HepG2 (cell line): Measurements from ENCODE around the gene SRRM1. TPM values are rescaled to one million over a fixed set of nuclear protein-coding genes. Genes with fewer than 3 reads are reported as not detected.

ENCODE experiments used
- BORCS8-MEF2B ChIP-seq: sonication (generic); formaldehyde crosslinking; IDR thresholded peaks from 2 replicates; pipeline ENCODE4 v1.8.0; 2022; ENCODE audit warnings: mild to moderate bottlenecking, missing genetic modification reagents
- CERS6 ChIP-seq: sonication (generic); formaldehyde crosslinking; IDR thresholded peaks from 2 replicates; pipeline ENCODE4 v1.5.0; 2020; ENCODE audit warnings: missing genetic modification reagents
- CSRNP1 ChIP-seq: sonication (generic); formaldehyde crosslinking; IDR thresholded peaks from 2 replicates; pipeline ENCODE4 v1.8.1; 2023; ENCODE audit warnings: mild to moderate bottlenecking, missing genetic modification reagents
- DBP ChIP-seq: sonication (generic); formaldehyde crosslinking; IDR thresholded peaks from 2 replicates; pipeline ENCODE4 v1.4.0; 2020; ENCODE audit warnings: missing genetic modification reagents; ENCODE audit errors: not compliant biosample characterization
- GLMP ChIP-seq: sonication (generic); formaldehyde crosslinking; IDR thresholded peaks from 2 replicates; pipeline ENCODE4 v1.9.0; 2021; ENCODE audit warnings: missing genetic modification reagents, mild to moderate bottlenecking, borderline replicate concordance
- HDAC6 ChIP-seq: fragments of 200-600 bp; sonication (generic); IDR thresholded peaks from 2 replicates; pipeline ENCODE4 v1.7.0; 2017; ENCODE audit warnings: mild to moderate bottlenecking, antibody characterized with exemption, low read length, low read depth
- HES4 ChIP-seq: sonication (generic); formaldehyde crosslinking; IDR thresholded peaks from 2 replicates; pipeline ENCODE4 v1.9.0; 2021; ENCODE audit warnings: mild to moderate bottlenecking, missing genetic modification reagents, borderline replicate concordance
- HOMEZ ChIP-seq: IDR thresholded peaks from 2 replicates; pipeline ENCODE4 v1.6.1; 2016; ENCODE audit warnings: low read depth
- POGZ ChIP-seq: sonication (generic); formaldehyde crosslinking; IDR thresholded peaks from 2 replicates; pipeline ENCODE4 v1.4.0; 2020; ENCODE audit warnings: mild to moderate bottlenecking, missing genetic modification reagents
- SKIL ChIP-seq: sonication (generic); formaldehyde crosslinking; IDR thresholded peaks from 2 replicates; pipeline ENCODE4 v1.8.0; 2022; ENCODE audit warnings: missing genetic modification reagents, mild to moderate bottlenecking, moderate library complexity, borderline replicate concordance
- TFDP2 ChIP-seq: sonication (generic); formaldehyde crosslinking; IDR thresholded peaks from 2 replicates; pipeline ENCODE4 v1.4.0; 2020; ENCODE audit warnings: missing genetic modification reagents
- ZMYM2 ChIP-seq: sonication (generic); formaldehyde crosslinking; IDR thresholded peaks from 2 replicates; pipeline ENCODE4 v1.8.0; 2022; ENCODE audit warnings: mild to moderate bottlenecking, missing genetic modification reagents
- ZNF276 ChIP-seq: sonication (generic); formaldehyde crosslinking; IDR thresholded peaks from 2 replicates; pipeline ENCODE4 v1.4.0; 2020; ENCODE audit warnings: mild to moderate bottlenecking, low read depth, missing genetic modification reagents
- ZNF367 ChIP-seq: sonication (generic); formaldehyde crosslinking; IDR thresholded peaks from 2 replicates; pipeline ENCODE4 v1.4.0; 2020; ENCODE audit warnings: missing genetic modification reagents, borderline replicate concordance
- ZNF614 ChIP-seq: IDR thresholded peaks from 2 replicates; pipeline ENCODE4 v1.6.1; 2018; ENCODE audit warnings: missing biosample characterization, missing genetic modification reagents, inconsistent platforms, borderline replicate concordance
- polyA plus RNA-seq, 8 experiments: library from polyadenylated mRNA; depleted of rRNA in 3 of 8; stranded (reverse) in 7 of 8; unstranded in 1 of 8; fragments of >200 nt; fragmentation: Illumina TruSeq in 4 of 8; extraction: Trizol in 4 of 8; gene quantifications; 2 replicates each; pipeline versions ENCODE4 v1.2.1 to v1.2.3, GENCODE V29; 2011 to 2016; ENCODE audit warnings: low read depth in 4 of 8, missing spikeins in 1 of 8, mixed read lengths in 1 of 8; ENCODE audit not compliant: insufficient read depth in 1 of 8
- total RNA-seq, 5 experiments: library from RNA; depleted of rRNA; stranded (reverse); fragments of >200 nt; fragmentation: Illumina TruSeq; extraction: Trizol; gene quantifications; 2 replicates each; pipeline ENCODE4 v1.2.3, GENCODE V29; 2016; ENCODE audit warnings: low read depth in 1 of 5

The SRRM1 gene
- total and polyA plus RNA-seq, 2 of the 13 experiments (the other 11 are each of a cell fraction or from before 2014, with no cell fraction given) = 31.6 to 44.5 TPM

GRCh38 chr1:24605534-24606295 lies 37.4 kb upstream of the SRRM1 start (continued):
- TF ChIP-seq GLMP (CRISPR knock-in tag) (no peak), ZNF276 (CRISPR knock-in tag) (no peak), SKIL (CRISPR knock-in tag) (peak; percentile 44; the same call in 1 of the 2 replicates), CERS6 (CRISPR knock-in tag) (no peak), HDAC6 (no peak), DBP (CRISPR knock-in tag) (no peak), POGZ (CRISPR knock-in tag) (peak; percentile 76; the same call in 1 of the 2 replicates), ZMYM2 (CRISPR knock-in tag) (0 out of 2 replicates have a peak, but pooled peaks have one; percentile 65), TFDP2 (CRISPR knock-in tag) (peak; percentile 74), ZNF367 (CRISPR knock-in tag) (no peak), CSRNP1 (CRISPR knock-in tag) (no peak), ZNF614 (CRISPR knock-in tag) (0 out of 2 replicates have a peak, but pooled peaks have one; percentile 51), HES4 (peak; percentile 61; the same call in 1 of the 2 replicates), BORCS8-MEF2B (CRISPR knock-in tag) (peak; percentile 55; the same call in 1 of the 2 replicates), HOMEZ (CRISPR knock-in tag) (no peak)
